ENCODE results near the gene WRAP53.

DNA sequence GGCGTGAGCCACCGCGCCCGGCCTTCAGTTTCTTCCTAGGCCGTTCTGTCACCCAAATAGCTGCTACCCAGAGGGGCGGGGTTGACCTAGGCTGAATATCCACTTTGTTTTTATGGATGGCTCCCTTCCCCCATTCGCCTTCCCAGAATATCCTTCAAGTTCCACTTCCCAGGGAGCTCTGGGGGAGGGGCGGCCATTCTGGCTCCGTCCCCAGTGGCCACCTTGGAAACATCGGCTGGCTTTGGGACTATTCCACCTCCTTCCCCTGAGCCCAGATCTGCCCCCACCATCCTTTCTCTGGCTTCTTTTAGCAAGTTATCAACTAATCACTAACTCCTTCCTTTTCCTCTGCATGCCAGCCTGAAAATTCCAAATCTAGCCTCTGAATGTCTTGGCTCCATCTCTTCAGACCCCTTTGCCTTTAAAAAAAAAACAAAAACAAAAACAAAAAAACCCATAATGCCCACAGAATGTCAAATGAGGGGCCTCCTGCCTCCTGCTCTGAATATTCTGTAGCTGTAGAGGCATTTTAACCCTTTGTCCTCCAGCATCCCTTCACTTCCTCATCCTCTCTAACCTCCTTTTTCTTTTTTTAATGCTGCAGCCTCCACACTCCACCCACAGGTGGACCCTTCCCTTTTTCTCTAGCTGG is 31.2 kb upstream of the WRAP53 start:
- TF ChIP-seq POLR2AphosphoS5 (IDR thresholded peaks at IDR 0.05; ENCODE audit: borderline replicate concordance, low read depth, low read length) (no peak), EZH2 (IDR thresholded peaks at IDR 0.05) (no peak)

Data from SK-N-MC (cell line).